ENCODE results near the gene KLF4. TPM values are rescaled to one million over a fixed set of nuclear protein-coding genes. Genes with fewer than 3 reads are reported as not detected.
A peak's percentile ranks its signal among the peaks of the same experiment; 100 is the strongest.
"Not testable (repeated sequence)": the region's sequence is repeated elsewhere in the genome, so short reads cannot be mapped to it uniquely, and the experiment has no call there.

KLF4 gene
- total RNA-seq, 4 donors from 2014 or later, result 41.9 to 87.5 (median 63.7) TPM

DNA sequence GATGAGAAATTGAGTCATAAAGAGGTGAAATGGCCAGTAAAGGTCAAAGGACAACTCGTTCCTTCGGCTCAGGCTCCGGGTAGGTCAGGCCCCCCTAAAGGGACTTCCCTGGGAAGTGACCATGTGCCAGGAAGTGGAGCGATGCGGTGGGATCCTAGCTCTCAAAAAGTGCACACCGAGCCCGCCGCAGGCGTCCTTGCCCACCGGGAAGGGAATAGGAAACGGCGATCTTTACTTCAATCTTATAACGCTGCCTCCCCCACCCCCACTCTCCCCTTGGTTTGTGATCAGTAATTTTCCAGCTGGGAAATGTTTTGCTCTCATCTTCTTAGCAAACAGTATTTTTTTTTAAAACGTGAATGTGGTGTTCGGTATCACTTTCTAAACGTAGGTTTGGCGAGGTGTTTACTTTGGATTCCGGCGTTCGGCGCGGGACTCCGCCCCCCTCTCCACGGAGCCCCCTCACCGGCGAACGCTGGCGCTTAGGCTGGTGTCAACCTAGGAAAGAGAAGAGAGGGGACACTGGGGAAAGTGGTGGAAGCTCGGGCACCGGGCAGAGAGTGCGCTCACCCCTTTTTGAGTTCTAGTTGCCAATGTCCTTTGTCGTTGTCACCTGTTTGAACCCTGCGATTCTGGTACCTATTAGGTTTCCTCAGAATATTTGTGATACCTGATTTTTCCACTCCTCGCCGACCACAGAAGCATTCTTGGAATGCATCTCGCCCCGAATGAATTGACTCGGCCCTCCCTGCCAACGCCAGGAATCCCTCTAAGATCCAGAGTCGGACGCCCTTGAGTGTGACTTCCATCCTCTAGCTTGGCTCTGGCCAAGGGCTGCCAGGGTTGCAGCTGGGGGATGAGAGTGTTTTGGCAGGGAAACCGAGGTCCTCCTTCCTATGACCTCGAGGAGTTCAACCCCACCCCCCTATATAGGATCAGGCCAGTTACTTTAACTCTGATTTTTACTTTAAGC lies 1.8 kb upstream of the KLF4 start:
- peaks cover 0 to 19% (median 14%) of the 10 kb centered on the region in 4 donors for H3K36me3 ChIP-seq
- intact Hi-C loops (cut with DNase I), result loop anchor here (2.0 kb wide), 1 partner anchor 651 kb away; no protein-coding TSS in a partner anchor
- TF ChIP-seq POLR2A (IDR thresholded peaks at IDR 0.05; ENCODE audit: low read depth) (no peak), POLR2AphosphoS5 (IDR thresholded peaks at IDR 0.05) (peak in 1 of 2 donors; percentile 49)
- H3K4me1 ChIP-seq, result peaks cover 21 to 40% (median 38%) of the 10 kb centered on the region in 4 donors
- peak overlapping the region; percentile 80 to 94 (median 88) for H3K4me3 ChIP-seq
- peak overlapping the region; percentile 94 to 96 (median 95) for H3K27ac ChIP-seq (replicated peaks in 1 of 4)
- no peaks in the 10 kb centered on the region for H3K9me3 ChIP-seq
- DNase-seq (ENCODE audit: extremely low spot score), result no peak
- WGBS, result 18% methylated on average over 43 of the region's 43 CpGs
- no peaks in the 10 kb centered on the region for H3K27me3 ChIP-seq

DNA sequence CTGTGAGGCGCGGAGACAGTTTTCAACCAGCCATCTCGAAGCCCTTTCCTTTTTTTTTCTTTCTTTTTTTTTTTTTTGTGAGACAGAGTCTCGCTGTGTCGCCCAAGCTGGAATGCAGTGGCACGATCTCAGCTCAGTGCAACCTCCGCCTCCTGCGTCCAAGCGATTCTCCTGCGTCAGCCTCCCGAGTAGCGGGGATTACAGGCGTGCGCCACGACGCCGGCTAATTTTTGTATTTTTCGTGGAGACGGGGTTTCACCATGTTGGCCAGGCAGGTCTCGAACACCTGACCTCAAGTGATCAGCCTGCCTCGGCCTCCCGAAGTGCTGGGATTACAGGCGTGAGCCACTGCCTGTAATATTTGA lies 1.0 kb upstream of the KLF4 start:
- Histone ChIP-seq H3K4me3 (peak overlapping the region; percentile 80 to 94 (median 88)), H3K36me3 (peaks cover 0 to 27% (median 18%) of the 10 kb centered on the region in 4 donors), H3K27ac (replicated peaks in 1 of 4) (peak overlapping the region; percentile 94 to 96 (median 95)), H3K4me1 (peaks cover 21 to 48% (median 45%) of the 10 kb centered on the region in 4 donors)
- H3K27me3 ChIP-seq; H3K9me3 ChIP-seq; DNase-seq (ENCODE audit: extremely low spot score): not testable (repeated sequence)
- 12% methylated on average over 23 of the region's 23 CpGs for WGBS
- intact Hi-C loops (cut with DNase I), result loop anchor here (1.0 to 2.0 kb wide), 2 partner anchors 147 to 652 kb away; no protein-coding TSS in a partner anchor
- peak; percentile 36 for TF ChIP-seq EP300 (IDR thresholded peaks at IDR 0.05)

DNA sequence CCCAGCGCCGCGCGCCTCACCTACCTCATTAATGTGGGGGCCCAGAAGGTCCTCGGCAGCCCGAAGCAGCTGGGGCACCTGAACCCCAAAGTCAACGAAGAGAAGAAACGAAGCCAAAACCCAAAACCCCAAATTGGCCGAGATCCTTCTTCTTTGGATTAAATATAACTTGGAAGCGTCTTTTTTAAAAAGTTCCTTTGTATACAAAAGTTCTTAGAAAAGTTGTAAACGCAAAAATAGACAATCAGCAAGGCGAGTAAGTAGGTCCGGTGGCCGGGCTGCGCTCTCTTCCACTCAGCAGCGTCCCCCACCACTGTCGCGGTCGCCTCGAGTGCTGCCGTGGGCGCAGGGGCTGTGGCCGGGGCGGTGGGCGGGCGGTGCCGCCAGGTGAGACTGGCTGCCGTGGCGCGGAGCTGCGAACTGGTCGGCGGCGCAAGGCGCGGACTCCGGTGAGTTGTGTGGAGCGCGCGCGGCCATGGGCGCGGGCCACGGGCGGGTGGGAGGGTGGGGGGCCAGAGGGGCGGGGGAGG lies 360 bp downstream of the KLF4 start:
- TF ChIP-seq POLR2A (IDR thresholded peaks at IDR 0.05; ENCODE audit: low read depth) (no peak), POLR2AphosphoS5 (IDR thresholded peaks at IDR 0.05) (no peak)
- TF ChIP-seq, protein P1, sequence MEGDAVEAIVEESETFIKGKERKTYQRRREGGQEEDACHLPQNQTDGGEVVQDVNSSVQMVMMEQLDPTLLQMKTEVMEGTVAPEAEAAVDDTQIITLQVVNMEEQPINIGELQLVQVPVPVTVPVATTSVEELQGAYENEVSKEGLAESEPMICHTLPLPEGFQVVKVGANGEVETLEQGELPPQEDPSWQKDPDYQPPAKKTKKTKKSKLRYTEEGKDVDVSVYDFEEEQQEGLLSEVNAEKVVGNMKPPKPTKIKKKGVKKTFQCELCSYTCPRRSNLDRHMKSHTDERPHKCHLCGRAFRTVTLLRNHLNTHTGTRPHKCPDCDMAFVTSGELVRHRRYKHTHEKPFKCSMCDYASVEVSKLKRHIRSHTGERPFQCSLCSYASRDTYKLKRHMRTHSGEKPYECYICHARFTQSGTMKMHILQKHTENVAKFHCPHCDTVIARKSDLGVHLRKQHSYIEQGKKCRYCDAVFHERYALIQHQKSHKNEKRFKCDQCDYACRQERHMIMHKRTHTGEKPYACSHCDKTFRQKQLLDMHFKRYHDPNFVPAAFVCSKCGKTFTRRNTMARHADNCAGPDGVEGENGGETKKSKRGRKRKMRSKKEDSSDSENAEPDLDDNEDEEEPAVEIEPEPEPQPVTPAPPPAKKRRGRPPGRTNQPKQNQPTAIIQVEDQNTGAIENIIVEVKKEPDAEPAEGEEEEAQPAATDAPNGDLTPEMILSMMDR (IDR thresholded peaks at IDR 0.05), result no peak
- Histone ChIP-seq H3K4me1 (peaks cover 21 to 60% (median 55%) of the 10 kb centered on the region in 4 donors), H3K27me3 (no peaks in the 10 kb centered on the region), H3K9me3 (no peaks in the 10 kb centered on the region), H3K4me3 (peak overlapping the region; percentile 80 to 94 (median 88)), H3K36me3 (peaks cover 0 to 37% (median 22%) of the 10 kb centered on the region in 4 donors), H3K27ac (replicated peaks in 1 of 4) (peak overlapping the region; percentile 94 to 95 (median 95))
- WGBS, result under 1% methylated on average over 13 of the region's 46 CpGs
- DNase-seq (ENCODE audit: extremely low spot score), result no peak
- intact Hi-C loops (cut with DNase I), result loop anchor here (2.0 to 10.0 kb wide), 5 partner anchors 243 to 566 kb away; no protein-coding TSS in a partner anchor

DNA sequence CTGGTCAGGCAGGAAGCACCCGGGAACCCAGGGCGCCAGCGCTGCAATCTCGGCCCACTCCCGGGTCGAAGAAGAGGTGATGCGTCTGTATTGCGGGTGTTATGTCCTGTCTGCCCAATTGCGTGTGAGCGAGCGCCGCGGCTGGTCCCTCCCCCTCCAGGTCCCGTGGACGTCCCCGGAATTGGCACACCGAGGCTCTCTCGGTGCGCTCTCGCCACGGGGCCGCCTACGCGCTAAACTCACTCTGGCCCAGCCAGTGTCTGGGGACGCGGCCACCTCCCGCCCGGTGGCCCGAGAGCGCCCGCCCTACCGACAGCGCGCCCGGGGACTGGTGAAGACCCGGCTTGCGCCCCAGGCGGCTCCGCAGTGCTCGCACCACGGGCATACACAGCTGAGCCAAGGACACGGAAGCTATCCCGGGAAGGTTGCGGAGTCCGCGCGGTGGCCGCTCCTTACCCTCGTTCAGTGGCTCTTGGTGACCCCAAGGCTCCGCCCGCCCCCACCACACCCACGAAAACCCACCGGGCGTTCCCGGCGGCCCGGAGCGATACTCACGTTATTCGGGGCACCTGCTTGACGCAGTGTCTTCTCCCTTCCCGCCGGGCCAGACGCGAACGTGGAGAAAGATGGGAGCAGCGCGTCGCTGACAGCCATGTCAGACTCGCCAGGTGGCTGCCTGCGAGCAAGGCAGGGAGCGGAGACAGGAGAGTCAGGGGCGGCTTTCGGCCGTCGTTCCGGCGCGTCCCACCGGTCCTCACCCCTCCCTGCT lies 1.0 kb downstream of the KLF4 start:
- Histone ChIP-seq H3K27ac (replicated peaks in 1 of 4) (peak overlapping the region; percentile 94 to 95 (median 95)), H3K4me1 (peaks cover 21 to 60% (median 57%) of the 10 kb centered on the region in 4 donors), H3K36me3 (peaks cover 0 to 37% (median 22%) of the 10 kb centered on the region in 4 donors), H3K27me3 (no peaks in the 10 kb centered on the region), H3K9me3 (no peaks in the 10 kb centered on the region), H3K4me3 (peak overlapping the region; percentile 80 to 94 (median 88))
- no CpG with 5 or more reads among the region's 80 CpGs for WGBS
- TF ChIP-seq POLR2A (IDR thresholded peaks at IDR 0.05; ENCODE audit: low read depth) (peak; percentile 88), POLR2AphosphoS5 (IDR thresholded peaks at IDR 0.05) (peak in 1 of 2 donors; percentile 93), EP300 (IDR thresholded peaks at IDR 0.05) (peak; percentile 6)
- TF ChIP-seq, protein P1 (IDR thresholded peaks at IDR 0.05), result peak in 1 of 3 experiments; percentile 8
- intact Hi-C loops (cut with DNase I), result loop anchor here (2.0 to 10.0 kb wide), 5 partner anchors 244 to 566 kb away; no protein-coding TSS in a partner anchor
- DNase-seq (ENCODE audit: extremely low spot score), result no peak
